CD4-positive, alpha-beta T cell treated with Interferon gamma for 1 hour (primary cell): ENCODE measurements around the gene ABHD11.
"Not testable (repeated sequence)": the region's sequence is repeated elsewhere in the genome, so short reads cannot be mapped to it uniquely, and the experiment has no call there.

ENCODE experiments used
- DNase-seq: peaks from one replicate; pipeline ENCODE4 v3.0.0-alpha.2; 2020

Gene ABHD11

GRCh38 chr7:73738612-73739386 is at the start of gene ABHD11:
TSS of gene ABHD11 (minus strand) at chr7:73738802. CDS start at chr7:73738770, 32 bp downstream.
- DNase-seq, result peak; percentile 95

- not testable (repeated sequence) for DNase-seq
Observed at GRCh38 chr7:73787786-73788048, 49.1 kb upstream of the ABHD11 start.

- no peak for DNase-seq
Observed at GRCh38 chr7:73786588-73786987, 48.0 kb upstream of the ABHD11 start.

- DNase-seq, result no peak
Observed at GRCh38 chr7:73779517-73779916, 40.9 kb upstream of the ABHD11 start.

- no peak for DNase-seq
Observed at GRCh38 chr7:73778801-73779389, 40.3 kb upstream of the ABHD11 start.

- no peak for DNase-seq
Observed at GRCh38 chr7:73774923-73775322, 36.3 kb upstream of the ABHD11 start.

GRCh38 chr7:73773700-73774517 is 35.3 kb upstream of the ABHD11 start:
- DNase-seq, result no peak

- DNase-seq, result no peak
Observed at GRCh38 chr7:73770860-73771670, 32.5 kb upstream of the ABHD11 start.

GRCh38 chr7:73770002-73770859 is 31.6 kb upstream of the ABHD11 start, which contains the start of gene CLDN3:
TSS of gene CLDN3 (minus strand) at chr7:73770270. CDS start at chr7:73770049, 221 bp downstream.
- DNase-seq, result no peak

- no peak for DNase-seq
Observed at GRCh38 chr7:73769481-73770001, 30.9 kb upstream of the ABHD11 start.

- no peak for DNase-seq
Observed at GRCh38 chr7:73768641-73769480, 30.3 kb upstream of the ABHD11 start.

GRCh38 chr7:73766556-73767229 is 28.1 kb upstream of the ABHD11 start:
- DNase-seq, result no peak

GRCh38 chr7:73762659-73762999 is 24.0 kb upstream of the ABHD11 start:
- DNase-seq, result no peak

GRCh38 chr7:73761854-73762658 is 23.5 kb upstream of the ABHD11 start:
- DNase-seq, result no peak

- no peak for DNase-seq
Observed at GRCh38 chr7:73758581-73759138, 20.1 kb upstream of the ABHD11 start.

GRCh38 chr7:73749931-73750776 is 11.6 kb upstream of the ABHD11 start:
- DNase-seq, result no peak

GRCh38 chr7:73746378-73746777 is 7.8 kb upstream of the ABHD11 start:
- DNase-seq, result no peak
